A549 (cell line): Measurements from ENCODE around the gene NAT8. TPM values are rescaled to one million over a fixed set of nuclear protein-coding genes. Genes with fewer than 3 reads are reported as not detected.
"Not testable (repeated sequence)": the region's sequence is repeated elsewhere in the genome, so short reads cannot be mapped to it uniquely, and the experiment has no call there.

Experiments
- ATAC-seq, 2 experiments: fragments of 200-7000 bp in 1 of 2; fragments of >200 bp in 1 of 2; cut with Nextera tagmentation in 1 of 2; cut with Tn5 transposase in 1 of 2; 3 replicates each; pipeline versions ENCODE4 v1.8.0 to v1.9.1; 2018 to 2020; ENCODE audit warnings: mild to moderate bottlenecking in 1 of 2, moderate library complexity in 1 of 2
- CTCF ChIA-PET: fragments of 300-600 bp; sonication (Branson Sonifier 250); formaldehyde crosslinking; extraction: SDS; loops from one replicate; lab custom pipeline; 2021; ENCODE audit warnings: antibody characterized with exemption, inconsistent platforms; lab: Yijun Ruan, JAX
- POLR2A ChIA-PET: fragments of 350-600 bp; formaldehyde crosslinking; extraction: SDS; loops from one replicate; lab custom pipeline; 2021; ENCODE audit warnings: antibody characterized with exemption, inconsistent platforms; lab: Yijun Ruan, JAX
- DNase-seq, 2 experiments: peaks; one replicate each; pipeline versions ENCODE4 v3.0.0 to v3.0.0-alpha.2; 2011 to 2016; ENCODE audit warnings: low read depth in 1 of 2, low spot score in 1 of 2
- FAIRE-seq: peaks from 2 replicates; lab custom pipeline; 2011; peaks lifted over from hg19 to GRCh38; lab: Jason Lieb, UNC
- H3K27ac ChIP-seq, 2 experiments: fragments of >200 bp; sonication (Bioruptor Twin); formaldehyde crosslinking; 3 replicates each; pipeline ENCODE4 v1.5.1; 2016 to 2017
- H3K4me1 ChIP-seq: fragments of >200 bp; sonication (Bioruptor Twin); formaldehyde crosslinking; 3 replicates; pipeline ENCODE4 v1.6.1; 2016
- H3K4me2 ChIP-seq: fragments of >200 bp; sonication (Bioruptor Twin); formaldehyde crosslinking; 3 replicates; pipeline ENCODE4 v1.6.1; 2016
- H3K4me3 ChIP-seq: fragments of >200 bp; sonication (Bioruptor Twin); formaldehyde crosslinking; 3 replicates; pipeline ENCODE4 v1.5.1; 2016
- H3K9me3 ChIP-seq: fragments of >200 bp; sonication (Bioruptor Twin); formaldehyde crosslinking; 3 replicates; pipeline ENCODE4 v1.6.1; 2016
- MAFK ChIP-seq: fragments of 450-650 bp; IDR thresholded peaks from 2 replicates; pipeline ENCODE4 v1.6.1; 2014; ENCODE audit not compliant: partially characterized antibody
- RAD21 ChIP-seq, 2 experiments: fragments of >200 bp in 1 of 2; sonication (Bioruptor Twin) in 1 of 2; formaldehyde crosslinking in 1 of 2; IDR thresholded peaks in 1 of 2; conservative IDR thresholded peaks in 1 of 2; 2 replicates in 1 of 2; 3 replicates in 1 of 2; pipeline ENCODE4 v1.6.1; 2012 to 2018; ENCODE audit warnings: inconsistent platforms in 1 of 2
- WGBS: methylation state at CpG from one replicate; pipeline ENCODE4 v1.1.6; 2017; ENCODE audit errors: missing lambda C conversion rate; 5-methylcytosine and 5-hydroxymethylcytosine counted together
- polyA plus RNA-seq, 4 experiments: library from polyadenylated mRNA; depleted of rRNA in 3 of 4; stranded (reverse); fragments of >200 nt; fragmentation: RNase III in 1 of 4; extraction: RNeasy Plus Mini Kit Qiagen cat#74134 plus additional on column Dnase treatment in 1 of 4; gene quantifications; 2 replicates in 3 of 4; 3 replicates in 1 of 4; pipeline ENCODE4 v1.2.3, GENCODE V29; 2011 to 2017
- TF ChIP-seq, protein P1 (sequence below): fragments of >200 bp; sonication (Bioruptor Twin); formaldehyde crosslinking; IDR thresholded peaks from 3 replicates; pipeline ENCODE4 v1.5.1; 2016

NAT8 gene
- polyA plus RNA-seq, 2 of the 4 experiments (the other 2 are of a cell fraction): not detected

DNA sequence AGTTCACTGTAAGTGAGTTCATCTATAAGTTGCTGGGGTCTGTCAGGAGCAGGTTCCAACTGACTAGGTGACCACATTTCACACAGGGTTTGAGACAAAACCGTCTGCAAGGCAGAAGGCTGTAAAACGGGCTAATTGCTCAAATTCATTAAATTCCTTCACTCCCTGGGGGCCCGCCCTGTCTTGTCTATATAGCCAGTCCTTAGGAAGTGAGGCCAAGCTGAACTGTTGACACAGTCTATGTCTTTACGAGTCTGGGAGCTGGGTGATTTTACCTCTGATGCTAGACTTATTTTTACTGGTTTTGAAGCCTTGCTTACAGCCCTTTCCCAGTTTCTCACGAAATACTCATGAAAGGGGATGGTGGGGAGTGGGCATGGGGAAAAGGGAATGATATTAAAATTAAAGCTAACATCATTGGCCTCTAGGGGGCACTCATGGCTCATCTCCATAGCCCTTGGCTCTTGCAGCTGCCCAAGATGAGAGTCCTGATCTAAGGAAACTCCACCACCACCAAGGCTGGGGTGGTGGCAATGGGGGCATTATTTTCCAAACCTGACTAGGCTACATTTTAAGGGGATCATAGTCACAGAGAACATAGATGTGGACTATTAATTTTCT is 37.8 kb upstream of the NAT8 start:
- 19% methylated on average over 5 of the region's 5 CpGs for WGBS
- H3K27ac ChIP-seq, H3K9me3 ChIP-seq, H3K4me2 ChIP-seq, FAIRE-seq, H3K4me3 ChIP-seq, H3K4me1 ChIP-seq, POLR2A ChIA-PET: not testable (repeated sequence)
- TF ChIP-seq, protein P1, sequence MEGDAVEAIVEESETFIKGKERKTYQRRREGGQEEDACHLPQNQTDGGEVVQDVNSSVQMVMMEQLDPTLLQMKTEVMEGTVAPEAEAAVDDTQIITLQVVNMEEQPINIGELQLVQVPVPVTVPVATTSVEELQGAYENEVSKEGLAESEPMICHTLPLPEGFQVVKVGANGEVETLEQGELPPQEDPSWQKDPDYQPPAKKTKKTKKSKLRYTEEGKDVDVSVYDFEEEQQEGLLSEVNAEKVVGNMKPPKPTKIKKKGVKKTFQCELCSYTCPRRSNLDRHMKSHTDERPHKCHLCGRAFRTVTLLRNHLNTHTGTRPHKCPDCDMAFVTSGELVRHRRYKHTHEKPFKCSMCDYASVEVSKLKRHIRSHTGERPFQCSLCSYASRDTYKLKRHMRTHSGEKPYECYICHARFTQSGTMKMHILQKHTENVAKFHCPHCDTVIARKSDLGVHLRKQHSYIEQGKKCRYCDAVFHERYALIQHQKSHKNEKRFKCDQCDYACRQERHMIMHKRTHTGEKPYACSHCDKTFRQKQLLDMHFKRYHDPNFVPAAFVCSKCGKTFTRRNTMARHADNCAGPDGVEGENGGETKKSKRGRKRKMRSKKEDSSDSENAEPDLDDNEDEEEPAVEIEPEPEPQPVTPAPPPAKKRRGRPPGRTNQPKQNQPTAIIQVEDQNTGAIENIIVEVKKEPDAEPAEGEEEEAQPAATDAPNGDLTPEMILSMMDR: peak; percentile 71
- peak; percentile 65 to 76 for TF ChIP-seq RAD21 (conservative IDR thresholded peaks at IDR 0.05 in 1 of 2, IDR thresholded peaks at IDR 0.05 in 1 of 2)
- DNase-seq: peak in 1 of 2 experiments; percentile 52
- peak; percentile 58 to 82; a peak in 5 of 6 replicates for ATAC-seq
- CTCF ChIA-PET: interaction anchor here (1.0 to 1.7 kb wide), 6 partner anchors 10 to 57 kb away, joined by 3 to 10 read pairs (median 4); no protein-coding TSS in a partner anchor

DNA sequence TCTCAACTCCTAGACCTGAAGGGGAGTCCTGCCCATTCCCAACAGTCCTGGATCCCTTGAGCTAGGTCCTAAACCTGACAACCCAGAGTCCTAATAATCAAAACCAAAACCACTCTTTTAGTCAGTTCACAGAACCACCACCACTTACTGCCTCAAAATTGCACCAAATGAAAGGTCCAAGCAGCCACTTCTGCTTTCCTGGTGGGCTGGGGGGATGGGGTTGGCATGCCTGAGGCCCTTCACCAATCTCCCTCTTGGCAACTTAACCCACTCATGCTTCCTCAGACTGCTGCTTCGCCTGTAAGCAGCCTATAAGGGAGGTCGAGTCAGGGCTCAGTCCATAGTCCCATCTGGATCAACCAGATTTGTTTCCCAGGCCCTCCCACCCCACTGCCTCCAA is 37.0 kb upstream of the NAT8 start:
- H3K4me1 ChIP-seq, H3K9me3 ChIP-seq, FAIRE-seq, H3K27ac ChIP-seq, H3K4me3 ChIP-seq, ATAC-seq, H3K4me2 ChIP-seq, POLR2A ChIA-PET, DNase-seq: not testable (repeated sequence)
- 0% methylated on average over 2 of the region's 2 CpGs for WGBS
- CTCF ChIA-PET: interaction anchor here (0.6 to 1.5 kb wide), 2 partner anchors 10 to 20 kb away, joined by 3 to 5 read pairs; no protein-coding TSS in a partner anchor

GRCh38 chr2:73678008-73678407 is 35.8 kb upstream of the NAT8 start:
- H3K4me1 ChIP-seq, H3K4me2 ChIP-seq, H3K9me3 ChIP-seq, H3K4me3 ChIP-seq, DNase-seq, POLR2A ChIA-PET, ATAC-seq, FAIRE-seq, H3K27ac ChIP-seq, CTCF ChIA-PET: not testable (repeated sequence)
- WGBS: 19% methylated on average over 2 of the region's 2 CpGs

GRCh38 chr2:73676211-73676610 is 34.0 kb upstream of the NAT8 start:
- H3K27ac ChIP-seq, H3K9me3 ChIP-seq, POLR2A ChIA-PET, DNase-seq, H3K4me2 ChIP-seq, FAIRE-seq, CTCF ChIA-PET, H3K4me3 ChIP-seq, ATAC-seq, H3K4me1 ChIP-seq: not testable (repeated sequence)
- 48% methylated on average over 6 of the region's 6 CpGs for WGBS
- peak; percentile 77 for TF ChIP-seq MAFK

GRCh38 chr2:73674696-73675157 is 32.5 kb upstream of the NAT8 start:
- ATAC-seq, H3K4me1 ChIP-seq, POLR2A ChIA-PET, H3K4me3 ChIP-seq, H3K27ac ChIP-seq, FAIRE-seq, H3K4me2 ChIP-seq, H3K9me3 ChIP-seq, DNase-seq: not testable (repeated sequence)
- CTCF ChIA-PET: interaction anchor here (1.4 kb wide), 1 partner anchor 12 kb away, joined by 5 read pairs; no protein-coding TSS in a partner anchor
- 6% methylated on average over 1 of the region's 1 CpG for WGBS

DNA sequence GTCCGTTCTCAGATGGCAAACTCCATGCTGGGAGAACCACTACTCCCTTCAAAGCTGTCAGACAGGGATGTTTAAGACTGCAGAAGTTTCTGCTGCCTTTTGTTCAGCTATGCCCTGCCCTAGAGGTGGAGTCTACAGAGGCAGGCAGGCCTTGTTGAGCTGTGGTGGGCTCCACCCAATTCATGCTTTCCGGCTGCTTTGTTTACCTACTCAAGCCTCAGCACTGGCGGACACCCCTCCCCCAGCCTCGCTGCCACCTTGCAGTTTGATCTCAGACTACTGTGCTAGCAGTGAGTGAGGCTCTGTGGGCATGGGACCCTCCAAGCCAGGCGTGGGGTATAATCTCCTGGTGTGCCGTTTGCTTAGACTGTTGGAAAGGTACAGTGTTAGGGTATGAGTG is 27.8 kb upstream of the NAT8 start:
- H3K27ac ChIP-seq, ATAC-seq, H3K4me3 ChIP-seq, H3K4me1 ChIP-seq, DNase-seq, FAIRE-seq, POLR2A ChIA-PET, H3K4me2 ChIP-seq, H3K9me3 ChIP-seq: not testable (repeated sequence)
- CTCF ChIA-PET: interaction anchor here (2.6 kb wide), 1 partner anchor 10 kb away, joined by 10 read pairs; no protein-coding TSS in a partner anchor
- 21% methylated on average over 6 of the region's 6 CpGs for WGBS

DNA sequence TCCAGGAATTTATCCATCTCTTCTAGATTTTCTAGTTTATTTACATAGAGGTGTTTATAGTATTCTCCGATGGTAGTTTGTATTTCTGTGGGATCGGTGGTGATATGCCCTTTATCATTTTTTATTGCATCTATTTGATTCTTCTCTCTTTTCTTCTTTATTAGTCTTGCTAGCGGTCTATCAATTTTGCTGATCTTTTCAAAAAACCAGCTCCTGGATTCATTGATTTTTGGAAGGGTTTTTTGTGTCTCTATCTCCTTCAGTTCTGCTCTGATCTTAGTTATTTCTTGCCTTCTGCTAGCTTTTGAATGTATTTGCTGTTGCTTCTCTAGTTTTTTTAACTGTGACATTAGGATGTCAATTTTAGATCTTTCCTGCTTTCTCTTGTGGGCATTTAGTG is 25.0 kb upstream of the NAT8 start:
- CTCF ChIA-PET, H3K4me1 ChIP-seq, FAIRE-seq, ATAC-seq, H3K4me3 ChIP-seq, DNase-seq, POLR2A ChIA-PET, H3K4me2 ChIP-seq, H3K9me3 ChIP-seq, H3K27ac ChIP-seq: not testable (repeated sequence)
- 38% methylated on average over 3 of the region's 3 CpGs for WGBS
- TF ChIP-seq MAFK: peak; percentile 62
